Measurements from ENCODE around the gene MYH2. TPM values are rescaled to one million over a fixed set of nuclear protein-coding genes. Genes with fewer than 3 reads are reported as not detected.

MYH2 gene
- total RNA-seq, 2 donors from 2014 or later: 0.18 to 0.23 TPM

DNA sequence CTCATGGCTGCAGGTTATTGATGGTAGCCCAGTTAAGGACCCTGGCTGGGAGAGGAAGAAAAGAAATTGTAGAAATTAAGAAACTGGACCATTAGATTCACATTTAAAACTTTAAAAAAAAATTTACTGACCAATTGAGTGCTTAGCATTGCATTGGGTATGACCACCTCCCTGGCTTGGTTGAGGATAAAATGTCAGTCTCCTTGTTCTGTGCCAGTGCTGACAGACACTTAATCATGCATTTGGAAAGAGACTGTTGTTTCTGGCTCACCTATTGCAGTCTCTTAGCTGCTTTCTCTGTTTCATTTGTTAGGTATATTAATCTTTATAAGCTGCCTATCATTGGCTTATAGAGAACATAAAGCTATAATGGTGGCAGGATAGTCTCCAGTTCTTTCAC lies 32.8 kb downstream of the MYH2 start:
- Histone ChIP-seq H3K27me3 (replicated peaks; ENCODE audit: insufficient read depth) (no peaks in the 10 kb centered on the region), H3K4me3 (no peak overlapping the region), H3K27ac (no peak overlapping the region), H3K4me1 (replicated peaks) (no peaks in the 10 kb centered on the region), H3K9me3 (no peaks in the 10 kb centered on the region), H3K36me3 (no peaks in the 10 kb centered on the region)
- no peak for TF ChIP-seq CTCF (IDR thresholded peaks at IDR 0.05)
- intact Hi-C loops (cut with DNase I): no loop called here
- no peak for DNase-seq (ENCODE audit: low spot score)

- Histone ChIP-seq H3K4me1 (replicated peaks) (no peaks in the 10 kb centered on the region), H3K4me3 (no peak overlapping the region), H3K27ac (no peak overlapping the region), H3K9me3 (no peaks in the 10 kb centered on the region), H3K36me3 (no peaks in the 10 kb centered on the region), H3K27me3 (replicated peaks; ENCODE audit: insufficient read depth) (no peaks in the 10 kb centered on the region)
- intact Hi-C loops (cut with DNase I): no loop called here
- 97% methylated on average over 7 of the region's 7 CpGs for WGBS
- TF ChIP-seq CTCF (IDR thresholded peaks at IDR 0.05) (no peak), POLR2AphosphoS5 (IDR thresholded peaks at IDR 0.05) (no peak), POLR2A (IDR thresholded peaks at IDR 0.05) (no peak)
- no peak for DNase-seq (ENCODE audit: low spot score)
Measured at GRCh38 chr17:10516065-10516464, 33.4 kb downstream of the MYH2 start.

DNA sequence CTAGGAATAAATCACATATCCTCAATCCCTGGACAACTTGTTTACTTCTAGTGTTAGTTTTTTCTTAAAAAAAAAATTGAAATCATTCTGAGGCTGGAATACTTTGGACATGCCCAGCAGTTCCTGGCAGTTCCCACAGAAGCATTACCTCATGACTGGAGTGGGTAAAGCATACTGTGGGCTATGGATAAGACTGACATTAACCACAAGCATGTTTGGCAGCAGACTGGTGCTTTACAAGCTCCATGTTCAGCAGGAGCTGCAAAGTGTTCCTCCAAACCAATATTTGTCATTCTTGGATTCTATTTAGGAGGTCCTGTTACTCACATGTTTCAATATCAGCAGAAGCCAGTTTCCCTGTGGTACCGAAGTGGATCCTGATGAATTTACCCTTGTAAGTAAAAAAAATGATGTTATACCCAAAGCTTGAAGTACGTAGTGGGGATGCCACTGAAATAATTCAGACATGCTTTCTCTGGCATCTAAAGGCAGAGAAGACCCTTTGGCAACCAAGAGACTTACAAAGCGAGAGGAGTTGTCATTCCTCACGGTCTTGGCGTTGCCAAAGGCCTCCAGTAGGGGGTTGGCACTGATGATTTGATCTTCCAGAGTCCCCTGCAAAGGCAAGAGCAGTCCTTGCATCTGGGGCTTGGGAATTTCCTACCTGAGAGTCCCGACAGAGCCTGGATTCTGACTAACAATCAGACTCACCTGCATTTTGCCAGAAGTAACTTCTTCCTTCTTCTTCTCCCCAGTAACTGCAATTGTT lies 36.0 kb downstream of the MYH2 start:
- Histone ChIP-seq H3K36me3 (no peaks in the 10 kb centered on the region), H3K9me3 (no peaks in the 10 kb centered on the region), H3K4me3 (no peak overlapping the region), H3K27ac (no peak overlapping the region), H3K27me3 (replicated peaks; ENCODE audit: insufficient read depth) (no peaks in the 10 kb centered on the region), H3K4me1 (replicated peaks) (no peaks in the 10 kb centered on the region)
- TF ChIP-seq POLR2A (IDR thresholded peaks at IDR 0.05): no peak
- peak; percentile 55 for TF ChIP-seq POLR2AphosphoS5 (IDR thresholded peaks at IDR 0.05)
- DNase-seq (ENCODE audit: low spot score): peak; percentile 22
- intact Hi-C loops (cut with DNase I): no loop called here
- 62% methylated on average over 6 of the region's 6 CpGs for WGBS

GRCh38 chr17:10512856-10513255 lies 36.6 kb downstream of the MYH2 start:
- Histone ChIP-seq H3K4me3 (no peak overlapping the region), H3K27me3 (replicated peaks; ENCODE audit: insufficient read depth) (no peaks in the 10 kb centered on the region), H3K4me1 (replicated peaks) (no peaks in the 10 kb centered on the region), H3K27ac (no peak overlapping the region), H3K9me3 (no peaks in the 10 kb centered on the region), H3K36me3 (no peaks in the 10 kb centered on the region)
- 65% methylated on average over 2 of the region's 2 CpGs for WGBS
- DNase-seq (ENCODE audit: low spot score): no peak
- intact Hi-C loops (cut with DNase I): no loop called here
- TF ChIP-seq CTCF (IDR thresholded peaks at IDR 0.05): no peak
- TF ChIP-seq POLR2A (IDR thresholded peaks at IDR 0.05): no peak
- no peak for TF ChIP-seq POLR2AphosphoS5 (IDR thresholded peaks at IDR 0.05)

DNA sequence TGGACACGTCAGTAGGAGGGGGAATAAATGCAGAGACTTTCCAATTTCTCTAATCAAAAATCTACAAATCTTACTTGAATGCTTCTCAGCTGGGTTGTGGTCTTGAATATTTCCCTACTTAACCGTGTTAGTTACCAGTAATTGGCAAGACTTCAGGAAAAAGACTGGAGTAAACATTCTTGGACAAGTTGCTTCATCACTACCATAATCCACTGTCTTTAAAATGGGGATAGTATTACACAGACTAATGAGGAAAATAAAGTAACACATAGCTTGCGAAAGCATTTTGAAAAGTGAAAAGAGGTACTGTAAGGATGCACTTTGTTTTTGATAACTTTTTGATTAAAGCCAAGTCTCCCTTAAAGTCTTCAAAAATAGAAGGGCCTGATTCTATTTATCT lies 49.5 kb downstream of the MYH2 start:
- no peaks in the 10 kb centered on the region for H3K9me3 ChIP-seq
- intact Hi-C loops (cut with DNase I): no loop called here
- TF ChIP-seq CTCF (IDR thresholded peaks at IDR 0.05) (no peak), POLR2A (IDR thresholded peaks at IDR 0.05) (no peak), POLR2AphosphoS5 (IDR thresholded peaks at IDR 0.05) (no peak)
- no peaks in the 10 kb centered on the region for H3K36me3 ChIP-seq
- DNase-seq (ENCODE audit: low spot score): no peak
- no peaks in the 10 kb centered on the region for H3K4me1 ChIP-seq (replicated peaks)
- no peak overlapping the region for H3K4me3 ChIP-seq
- H3K27ac ChIP-seq: no peak overlapping the region
- no peaks in the 10 kb centered on the region for H3K27me3 ChIP-seq (replicated peaks; ENCODE audit: insufficient read depth)
- 34% methylated on average over 3 of the region's 3 CpGs for WGBS
